PFSK-1 (cell line): ENCODE data around the gene VWA1.

Source experiments
- POLR2AphosphoS5 ChIP-seq: IDR thresholded peaks from 2 replicates; pipeline ENCODE4 v1.6.1; 2012; ENCODE audit warnings: low read depth, mild to moderate bottlenecking, control low read depth, low read length, moderate library complexity
- REST ChIP-seq, 2 experiments: IDR thresholded peaks; 2 replicates each; pipeline versions ENCODE4 v1.6.1 to v1.8.0; 2011 to 2012; ENCODE audit warnings: low read depth in 2 of 2, low read length in 2 of 2, control low read depth in 1 of 2, inconsistent platforms in 1 of 2, mild to moderate bottlenecking in 1 of 2, moderate library complexity in 1 of 2; ENCODE audit not compliant: insufficient read depth in 1 of 2

- TF ChIP-seq POLR2AphosphoS5 (no peak), REST (IDR thresholded peaks at IDR 0.05; ENCODE audit: insufficient read depth in 1 of 2, low read depth in 2 of 2, low read length in 2 of 2) (no peak)
Measured at GRCh38 chr1:1390675-1391074, 44.8 kb upstream of the VWA1 start.
